OCI-LY3 (cell line): ENCODE results near the gene NT5DC3.

ENCODE experiments used
- H2AFZ ChIP-seq: fragments of 200-600, 300-600 bp; shearing (Covaris generic); 2 replicates; pipeline ENCODE4 v1.6.0; 2014; ENCODE audit warnings: antibody characterized with exemption, low read depth, low read length
- H3K27ac ChIP-seq: fragments of 200-600, 300-600 bp; sonication (generic); 2 replicates; pipeline ENCODE4 v1.5.1; 2014; ENCODE audit warnings: mild to moderate bottlenecking, low read length, moderate library complexity, mixed read lengths
- H3K27me3 ChIP-seq: fragments of 200-600, 300-600 bp; sonication (generic); 2 replicates; pipeline ENCODE4 v1.6.1; 2014; ENCODE audit warnings: low read depth, low read length, mixed read lengths
- H3K36me3 ChIP-seq: fragments of 200-600, 300-600 bp; sonication (generic); replicated peaks from 2 replicates; pipeline ENCODE3; 2014; ENCODE audit warnings: low read depth, low read length, mixed read lengths
- H3K4me1 ChIP-seq: fragments of 300-600, 200-600 bp; sonication (generic); 2 replicates; pipeline ENCODE4 v1.6.1; 2014; ENCODE audit warnings: low read length, mixed read lengths
- H3K4me2 ChIP-seq: fragments of 200-600, 300-600 bp; sonication (generic); 2 replicates; pipeline ENCODE4 v1.6.1; 2014; ENCODE audit warnings: low read length, mixed read lengths
- H3K4me3 ChIP-seq: fragments of 300-600, 200-600 bp; sonication (generic); 2 replicates; pipeline ENCODE4 v1.5.1; 2014; ENCODE audit warnings: antibody characterized with exemption, mild to moderate bottlenecking, low read length, moderate library complexity
- H3K79me2 ChIP-seq: fragments of 300-600, 200-600 bp; shearing (Covaris generic); 2 replicates; pipeline ENCODE4 v1.6.1; 2014; ENCODE audit warnings: mild to moderate bottlenecking, low read length, mixed read lengths
- H3K9ac ChIP-seq: fragments of 300-600, 200-600 bp; shearing (Covaris generic); 2 replicates; pipeline ENCODE4 v1.6.0; 2014; ENCODE audit warnings: mild to moderate bottlenecking, low read length, moderate library complexity
- H3K9me3 ChIP-seq: fragments of 200-600, 300-600 bp; shearing (Covaris generic); 2 replicates; pipeline ENCODE4 v1.6.1; 2014; ENCODE audit warnings: low read length, mixed read lengths; ENCODE audit not compliant: insufficient read depth
- H4K20me1 ChIP-seq: fragments of 200-600, 300-600 bp; sonication (generic); 2 replicates; pipeline ENCODE4 v1.6.1; 2016; ENCODE audit warnings: low read length, mixed read lengths; ENCODE audit not compliant: insufficient read depth
- EZH2phosphoT487 ChIP-seq: fragments of 200-600 bp; shearing (Covaris generic); IDR thresholded peaks from 2 replicates; pipeline ENCODE4 v1.6.1; 2018; ENCODE audit warnings: antibody characterized with exemption, mixed run types, low read depth
- TF ChIP-seq, protein P1 (sequence below): fragments of 200-600, 300-600 bp; sonication (generic); IDR thresholded peaks from 2 replicates; pipeline ENCODE4 v1.5.1; 2014; ENCODE audit warnings: antibody characterized with exemption, low read length, low read depth

Gene NT5DC3

DNA sequence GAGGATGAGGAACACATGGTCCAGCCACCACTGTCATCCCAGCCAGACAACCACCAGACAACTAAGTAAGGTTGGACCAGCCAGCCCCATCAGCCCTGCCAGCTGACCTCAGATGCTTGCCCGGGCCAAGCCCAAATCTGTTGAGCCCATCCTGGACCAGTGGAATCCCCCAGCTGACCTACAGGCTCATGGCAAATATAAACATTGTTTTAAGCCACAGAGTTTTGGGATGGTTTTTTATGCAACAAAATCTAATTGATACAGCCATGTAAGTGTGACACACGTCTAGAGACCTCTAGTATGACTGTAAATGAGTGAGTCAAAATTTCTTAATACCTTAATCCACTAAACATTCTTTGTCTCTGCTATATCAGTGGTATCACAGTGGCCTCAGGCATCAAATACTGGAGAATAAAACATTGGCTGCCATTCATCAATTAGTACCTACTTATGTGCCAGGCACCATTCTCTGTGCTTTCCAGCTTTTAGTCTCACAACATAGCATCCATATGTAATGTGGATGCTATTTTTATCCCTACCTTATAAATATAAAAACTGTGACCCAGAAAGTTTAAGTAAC lies 24.2 kb upstream of the NT5DC3 start:
- no peaks in the 10 kb centered on the region for H3K9me3 ChIP-seq
- TF ChIP-seq, protein P1, sequence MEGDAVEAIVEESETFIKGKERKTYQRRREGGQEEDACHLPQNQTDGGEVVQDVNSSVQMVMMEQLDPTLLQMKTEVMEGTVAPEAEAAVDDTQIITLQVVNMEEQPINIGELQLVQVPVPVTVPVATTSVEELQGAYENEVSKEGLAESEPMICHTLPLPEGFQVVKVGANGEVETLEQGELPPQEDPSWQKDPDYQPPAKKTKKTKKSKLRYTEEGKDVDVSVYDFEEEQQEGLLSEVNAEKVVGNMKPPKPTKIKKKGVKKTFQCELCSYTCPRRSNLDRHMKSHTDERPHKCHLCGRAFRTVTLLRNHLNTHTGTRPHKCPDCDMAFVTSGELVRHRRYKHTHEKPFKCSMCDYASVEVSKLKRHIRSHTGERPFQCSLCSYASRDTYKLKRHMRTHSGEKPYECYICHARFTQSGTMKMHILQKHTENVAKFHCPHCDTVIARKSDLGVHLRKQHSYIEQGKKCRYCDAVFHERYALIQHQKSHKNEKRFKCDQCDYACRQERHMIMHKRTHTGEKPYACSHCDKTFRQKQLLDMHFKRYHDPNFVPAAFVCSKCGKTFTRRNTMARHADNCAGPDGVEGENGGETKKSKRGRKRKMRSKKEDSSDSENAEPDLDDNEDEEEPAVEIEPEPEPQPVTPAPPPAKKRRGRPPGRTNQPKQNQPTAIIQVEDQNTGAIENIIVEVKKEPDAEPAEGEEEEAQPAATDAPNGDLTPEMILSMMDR = no peak
- TF ChIP-seq EZH2phosphoT487 = no peak
- H3K27ac ChIP-seq = no peak overlapping the region
- no peaks in the 10 kb centered on the region for H3K27me3 ChIP-seq
- H3K79me2 ChIP-seq = no peaks in the 10 kb centered on the region
- no peak overlapping the region for H2AFZ ChIP-seq
- H3K4me3 ChIP-seq = no peak overlapping the region
- H3K4me1 ChIP-seq = no peaks in the 10 kb centered on the region
- no peaks in the 10 kb centered on the region for H3K36me3 ChIP-seq
- no peak overlapping the region for H3K9ac ChIP-seq
- H3K4me2 ChIP-seq = no peak overlapping the region
- no peaks in the 10 kb centered on the region for H4K20me1 ChIP-seq

DNA sequence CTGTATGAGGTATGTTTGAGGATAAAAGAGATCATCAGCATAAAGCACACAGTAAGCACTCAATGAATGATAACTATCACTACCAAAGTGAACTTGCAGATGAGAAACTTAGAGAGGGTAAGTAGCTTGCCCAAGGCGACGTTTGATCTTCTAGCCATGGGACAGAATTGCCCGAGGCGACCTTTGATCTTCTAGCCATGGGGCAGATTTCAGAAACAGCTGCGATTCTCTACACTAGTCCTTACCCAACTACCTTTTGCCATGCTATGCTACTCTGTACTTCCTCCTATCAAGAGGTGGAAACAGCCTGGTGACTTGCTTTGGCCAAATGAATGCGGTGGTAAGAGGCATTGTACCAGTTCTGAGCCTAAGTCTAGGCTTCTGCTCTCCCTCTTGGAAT lies 23.7 kb upstream of the NT5DC3 start:
- H3K9me3 ChIP-seq = no peaks in the 10 kb centered on the region
- H3K27me3 ChIP-seq = no peaks in the 10 kb centered on the region
- TF ChIP-seq EZH2phosphoT487 = no peak
- TF ChIP-seq, protein P1 = no peak
- H4K20me1 ChIP-seq = no peaks in the 10 kb centered on the region
- no peaks in the 10 kb centered on the region for H3K36me3 ChIP-seq
- no peaks in the 10 kb centered on the region for H3K4me1 ChIP-seq
- no peak overlapping the region for H3K9ac ChIP-seq
- no peak overlapping the region for H3K4me3 ChIP-seq
- no peaks in the 10 kb centered on the region for H3K79me2 ChIP-seq
- H2AFZ ChIP-seq = no peak overlapping the region
- no peak overlapping the region for H3K27ac ChIP-seq
- no peak overlapping the region for H3K4me2 ChIP-seq

DNA sequence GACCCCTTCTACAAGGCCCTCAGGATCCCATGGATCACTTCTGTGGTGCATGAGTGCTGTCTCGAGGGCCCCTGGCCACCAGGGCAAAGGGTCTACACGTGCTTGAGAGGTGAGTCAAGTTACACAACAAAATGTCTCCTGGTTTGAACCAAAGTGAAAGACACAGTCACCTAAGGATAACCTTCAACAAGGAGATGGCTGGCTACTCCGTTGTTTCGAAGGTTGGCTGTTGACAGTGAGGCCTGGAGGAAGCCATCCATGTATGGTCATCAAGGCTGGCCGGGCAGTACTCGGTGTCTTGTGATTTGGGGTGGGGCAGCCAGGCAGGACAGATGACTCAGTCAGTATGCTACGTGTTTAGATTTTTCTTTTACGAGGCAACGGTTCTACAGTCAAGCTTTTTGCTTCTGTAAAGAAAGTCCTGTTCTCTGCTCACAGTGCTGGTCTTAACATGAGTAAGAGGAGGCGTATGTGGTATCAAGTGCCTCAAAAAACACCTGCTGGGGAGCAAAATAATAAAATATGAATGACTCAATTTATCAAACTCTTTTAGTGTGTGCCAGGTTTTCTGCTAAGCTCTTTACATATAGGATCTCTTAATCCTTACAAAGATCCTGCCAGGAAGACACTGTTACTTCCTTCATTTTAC lies 18.0 kb upstream of the NT5DC3 start:
- no peaks in the 10 kb centered on the region for H3K9me3 ChIP-seq
- H3K36me3 ChIP-seq = no peaks in the 10 kb centered on the region
- H3K4me1 ChIP-seq = no peaks in the 10 kb centered on the region
- no peak overlapping the region for H3K4me2 ChIP-seq
- no peaks in the 10 kb centered on the region for H4K20me1 ChIP-seq
- TF ChIP-seq, protein P1 = no peak
- no peak for TF ChIP-seq EZH2phosphoT487
- no peak overlapping the region for H3K27ac ChIP-seq
- no peak overlapping the region for H3K9ac ChIP-seq
- H3K4me3 ChIP-seq = no peak overlapping the region
- H2AFZ ChIP-seq = no peak overlapping the region
- no peaks in the 10 kb centered on the region for H3K79me2 ChIP-seq
- no peaks in the 10 kb centered on the region for H3K27me3 ChIP-seq

DNA sequence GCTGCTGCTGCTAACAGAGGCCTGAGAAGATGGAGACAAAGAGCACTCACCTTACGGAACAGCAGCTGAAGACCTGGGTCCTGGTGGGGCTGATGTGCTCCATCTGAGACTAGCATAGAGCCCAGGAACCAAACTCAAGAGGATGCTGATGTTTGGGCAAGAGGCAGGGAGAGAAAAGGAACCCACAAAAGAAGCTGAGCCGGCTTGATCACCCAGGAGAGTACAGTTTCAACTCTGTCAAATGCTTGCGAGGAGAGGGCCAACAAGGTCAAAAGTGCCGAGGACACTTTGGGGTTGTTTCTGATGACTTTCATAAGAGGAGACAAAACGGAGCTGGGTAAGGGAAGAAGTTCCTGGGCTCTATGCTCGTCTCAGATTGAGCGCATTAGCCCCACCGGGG lies 17.3 kb upstream of the NT5DC3 start:
- Histone ChIP-seq H3K4me3 (no peak overlapping the region), H3K4me1 (no peaks in the 10 kb centered on the region), H3K9me3 (no peaks in the 10 kb centered on the region), H3K36me3 (no peaks in the 10 kb centered on the region), H3K27me3 (no peaks in the 10 kb centered on the region), H4K20me1 (no peaks in the 10 kb centered on the region), H3K79me2 (no peaks in the 10 kb centered on the region), H2AFZ (no peak overlapping the region), H3K4me2 (no peak overlapping the region), H3K9ac (no peak overlapping the region), H3K27ac (no peak overlapping the region)
- TF ChIP-seq, protein P1 = no peak
- TF ChIP-seq EZH2phosphoT487 = no peak
